SK-N-SH (cell line): ENCODE data around the gene SREBF2. TPM values are rescaled to one million over a fixed set of nuclear protein-coding genes. Genes with fewer than 3 reads are reported as not detected.

Source experiments
- CTCF ChIA-PET: fragments of 300-600, 350-600 bp; formaldehyde crosslinking; extraction: SDS; loops from one replicate; lab custom pipeline; 2021; lab: Yijun Ruan, JAX
- POLR2A ChIA-PET: fragments of 350-600 bp; sonication (Branson Sonifier 250); formaldehyde crosslinking; extraction: SDS; loops from one replicate; lab custom pipeline; 2020; ENCODE audit warnings: antibody characterized with exemption, inconsistent platforms; lab: Yijun Ruan, JAX
- DNase-seq: peaks from one replicate; pipeline ENCODE4 v3.0.0; 2012
- H2AFZ ChIP-seq: fragments of 200-600 bp; sonication (generic); 2 replicates; pipeline ENCODE4 v1.8.1; 2016; ENCODE audit warnings: antibody characterized with exemption, mild to moderate bottlenecking, low read depth
- H3F3A ChIP-seq: fragments of 200-600 bp; sonication (generic); replicated peaks from 2 replicates; pipeline ENCODE3; 2016; ENCODE audit warnings: antibody characterized with exemption, mild to moderate bottlenecking; ENCODE audit not compliant: insufficient read depth
- H3K27ac ChIP-seq, 2 experiments: fragments of 200-500 bp in 1 of 2; fragments of 200-600 bp in 1 of 2; sonication (Bioruptor generic) in 1 of 2; sonication (generic), shearing (Covaris generic) in 1 of 2; 2 replicates each; pipeline versions ENCODE4 v1.5.1 to v1.6.1; 2014 to 2016; ENCODE audit warnings: low read depth in 2 of 2, inconsistent platforms in 1 of 2, low read length in 1 of 2, mild to moderate bottlenecking in 1 of 2, mixed read lengths in 1 of 2
- H3K27me3 ChIP-seq: fragments of 200-600 bp; sonication (generic), shearing (Covaris generic); 2 replicates; pipeline ENCODE4 v1.6.1; 2016; ENCODE audit warnings: mixed run types; ENCODE audit not compliant: insufficient read depth
- H3K36me3 ChIP-seq, 2 experiments: fragments of 200-500 bp in 1 of 2; fragments of 200-600 bp in 1 of 2; sonication (Bioruptor generic) in 1 of 2; sonication (generic) in 1 of 2; replicated peaks in 1 of 2; 2 replicates each; pipeline versions ENCODE3 to v1.5.1; 2014 to 2016; ENCODE audit warnings: low read length in 1 of 2, mild to moderate bottlenecking in 1 of 2; ENCODE audit not compliant: insufficient read depth in 2 of 2, control insufficient read depth in 1 of 2
- H3K4me1 ChIP-seq, 2 experiments: fragments of 200-500 bp in 1 of 2; fragments of 200-600 bp in 1 of 2; sonication (Bioruptor generic) in 1 of 2; sonication (generic), shearing (Covaris generic) in 1 of 2; 2 replicates each; pipeline versions ENCODE4 v1.5.1 to v1.6.1; 2014 to 2016; ENCODE audit warnings: low read depth in 1 of 2, low read length in 1 of 2, mixed run types in 1 of 2; ENCODE audit not compliant: insufficient read depth in 2 of 2, control insufficient read depth in 1 of 2
- H3K4me2 ChIP-seq: fragments of 200-600 bp; sonication (generic), shearing (Covaris generic); 2 replicates; pipeline ENCODE4 v1.6.1; 2017; ENCODE audit warnings: mixed run types
- H3K4me3 ChIP-seq, 2 experiments: fragments of 200-500 bp in 1 of 2; fragments of 200-600 bp in 1 of 2; sonication (Bioruptor generic) in 1 of 2; sonication (generic), shearing (Covaris generic) in 1 of 2; 2 replicates each; pipeline versions ENCODE4 v1.5.1 to v1.8.1; 2014 to 2016; ENCODE audit warnings: low read depth in 2 of 2, inconsistent platforms in 1 of 2, low read length in 1 of 2, mild to moderate bottlenecking in 1 of 2, mixed read lengths in 1 of 2, moderate library complexity in 1 of 2
- H3K79me2 ChIP-seq: fragments of 200-600 bp; sonication (generic); 2 replicates; pipeline ENCODE4 v1.8.1; 2017; ENCODE audit warnings: mild to moderate bottlenecking; ENCODE audit not compliant: insufficient read depth
- H3K9ac ChIP-seq: fragments of 200-600 bp; sonication (generic); 2 replicates; pipeline ENCODE4 v1.6.1; 2017; ENCODE audit warnings: mixed run types
- H3K9me2 ChIP-seq: fragments of 200-600 bp; sonication (generic); 2 replicates; pipeline ENCODE4 v1.6.1; 2017; ENCODE audit warnings: mixed run types
- H3K9me3 ChIP-seq: fragments of 200-600 bp; sonication (generic); 2 replicates; pipeline ENCODE4 v1.6.1; 2017; ENCODE audit warnings: mixed run types, mild to moderate bottlenecking, moderate library complexity
- H4K20me1 ChIP-seq: fragments of 200-600 bp; sonication (generic); 2 replicates; pipeline ENCODE4 v1.6.1; 2017; ENCODE audit warnings: mild to moderate bottlenecking, mixed run types; ENCODE audit not compliant: insufficient read depth
- EP300 ChIP-seq, 2 experiments: IDR thresholded peaks; 2 replicates each; pipeline versions ENCODE4 v1.4.0 to v1.6.1; 2012; ENCODE audit warnings: borderline replicate concordance in 1 of 2, low read depth in 1 of 2, low read length in 1 of 2
- EZH2phosphoT487 ChIP-seq: fragments of 200-600 bp; sonication (generic); IDR thresholded peaks from 2 replicates; pipeline ENCODE4 v1.6.1; 2017; ENCODE audit warnings: low read depth, mixed run types, mild to moderate bottlenecking, antibody characterized with exemption, moderate library complexity, borderline replicate concordance
- FOSL2 ChIP-seq: IDR thresholded peaks from 2 replicates; pipeline ENCODE4 v1.4.0; 2012; ENCODE audit warnings: low read depth, mild to moderate bottlenecking, moderate library complexity, borderline replicate concordance
- FOXM1 ChIP-seq: IDR thresholded peaks from 2 replicates; pipeline ENCODE4 v1.4.0; 2012; ENCODE audit warnings: low read depth, mild to moderate bottlenecking
- GATA2 ChIP-seq: sonication (generic); formaldehyde crosslinking; IDR thresholded peaks from 2 replicates; pipeline ENCODE4 v1.5.0; 2020; ENCODE audit warnings: mild to moderate bottlenecking, missing genetic modification reagents
- IRF3 ChIP-seq: fragments of 150-350 bp; IDR thresholded peaks from 2 replicates; pipeline ENCODE4 v1.6.1; 2016; ENCODE audit warnings: mild to moderate bottlenecking, low read depth, low read length
- MAX ChIP-seq: IDR thresholded peaks from 2 replicates; pipeline ENCODE4 v1.4.0; 2012; ENCODE audit warnings: low read depth
- MXI1 ChIP-seq: IDR thresholded peaks from 2 replicates; pipeline ENCODE4 v1.6.1; 2012; ENCODE audit warnings: mild to moderate bottlenecking, low read depth, low read length, improper control_type of control experiment
- NFIC ChIP-seq: IDR thresholded peaks from 2 replicates; pipeline ENCODE4 v1.4.0; 2012; ENCODE audit warnings: borderline replicate concordance
- PBX3 ChIP-seq: IDR thresholded peaks from 2 replicates; pipeline ENCODE4; 2012
- TAF1 ChIP-seq: IDR thresholded peaks from 2 replicates; pipeline ENCODE4 v1.6.1; 2012; ENCODE audit warnings: low read depth, mild to moderate bottlenecking, low read length, moderate library complexity, borderline replicate concordance
- TEAD4 ChIP-seq: IDR thresholded peaks from 2 replicates; pipeline ENCODE4 v1.4.0; 2012; ENCODE audit warnings: mild to moderate bottlenecking, borderline replicate concordance; ENCODE audit not compliant: insufficient read depth
- YY1 ChIP-seq: IDR thresholded peaks from 2 replicates; pipeline ENCODE4 v1.4.0; 2012; ENCODE audit warnings: low read depth, mild to moderate bottlenecking
- WGBS: methylation state at CpG from one replicate; pipeline ENCODE4 v1.1.6; 2017; ENCODE audit warnings: low lambda C conversion rate; 5-methylcytosine and 5-hydroxymethylcytosine counted together
- polyA plus RNA-seq, 3 experiments: library from polyadenylated mRNA; depleted of rRNA; stranded (reverse); fragments of >200 nt; gene quantifications; 2 replicates each; pipeline ENCODE4 v1.2.3, GENCODE V29; 2012
- TF ChIP-seq, protein P1 (sequence below): fragments of 200-600 bp; sonication (generic); IDR thresholded peaks from 2 replicates; pipeline ENCODE4 v1.6.1; 2017; ENCODE audit warnings: antibody characterized with exemption, mild to moderate bottlenecking, moderate library complexity

Gene SREBF2
- polyA plus RNA-seq, 1 of the 3 experiments (the other 2 are of a cell fraction) = 7.5 TPM

GRCh38 chr22:41883400-41883799 is 50.5 kb downstream of the SREBF2 start:
- 100% methylated on average over 1 of the region's 2 CpGs for WGBS
- POLR2A ChIA-PET = no interaction called here
- no peak overlapping the region for H3K4me3 ChIP-seq

GRCh38 chr22:41885116-41885515 is 52.2 kb downstream of the SREBF2 start:
- no peak for DNase-seq
- H3K9ac ChIP-seq = no peak overlapping the region
- H4K20me1 ChIP-seq = no peaks in the 10 kb centered on the region
- H3K79me2 ChIP-seq = no peaks in the 10 kb centered on the region
- no peaks in the 10 kb centered on the region for H3K4me1 ChIP-seq
- ChIA-PET POLR2A (interaction anchor here (0.6 kb wide), 1 partner anchor 47 kb away, joined by 3 read pairs; no protein-coding TSS in a partner anchor), CTCF (no interaction called here)
- H3K9me3 ChIP-seq = no peaks in the 10 kb centered on the region
- no peak overlapping the region for H3K27ac ChIP-seq
- H3F3A ChIP-seq = no peaks in the 10 kb centered on the region
- H3K4me3 ChIP-seq = no peak overlapping the region
- WGBS = 100% methylated on average over 1 of the region's 2 CpGs
- H2AFZ ChIP-seq = no peak overlapping the region
- H3K9me2 ChIP-seq = no peaks in the 10 kb centered on the region
- H3K36me3 ChIP-seq = peaks cover 0 to 9% of the 10 kb centered on the region in 2 experiments
- no peak overlapping the region for H3K4me2 ChIP-seq
- TF ChIP-seq TAF1 = no peak
- no peak for TF ChIP-seq YY1
- TF ChIP-seq GATA2 (CRISPR knock-in tag) = no peak
- no peak for TF ChIP-seq FOXM1
- TF ChIP-seq MAX = no peak
- TF ChIP-seq NFIC = no peak
- TF ChIP-seq MXI1 = no peak
- H3K27me3 ChIP-seq = no peaks in the 10 kb centered on the region

More at GRCh38 chr22:41883400-41883799, 50.5 kb downstream of the SREBF2 start:
- Histone ChIP-seq H3K4me2 (no peak overlapping the region), H3K9me3 (no peaks in the 10 kb centered on the region), H3K79me2 (no peaks in the 10 kb centered on the region), H3K9ac (no peak overlapping the region), H3F3A (no peaks in the 10 kb centered on the region), H3K27me3 (no peaks in the 10 kb centered on the region), H2AFZ (no peak overlapping the region), H3K27ac (no peak overlapping the region), H3K36me3 (peaks cover 0 to 9% of the 10 kb centered on the region in 2 experiments), H3K9me2 (no peaks in the 10 kb centered on the region), H4K20me1 (no peaks in the 10 kb centered on the region), H3K4me1 (no peaks in the 10 kb centered on the region)
- CTCF ChIA-PET = no interaction called here
- TF ChIP-seq TEAD4 = no peak
- no peak for DNase-seq

DNA sequence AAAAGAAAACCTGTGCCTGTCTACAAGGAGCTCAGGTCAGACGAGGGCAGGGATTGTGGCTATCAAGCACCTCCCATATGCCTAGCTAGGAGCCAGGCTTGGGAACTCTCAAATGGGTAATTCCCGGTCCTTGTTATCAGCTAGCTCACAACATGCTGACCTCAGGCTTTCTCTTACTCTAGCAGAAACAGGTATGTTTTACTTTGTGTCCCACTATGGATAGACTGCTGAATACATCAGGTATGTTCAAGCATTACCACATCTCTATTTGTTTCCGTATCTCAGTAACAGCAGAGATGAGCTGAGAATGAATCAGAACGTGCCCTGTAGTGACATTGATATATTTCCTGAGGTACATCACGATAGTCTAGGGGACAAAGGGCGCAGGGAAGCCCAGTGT is 52.6 kb downstream of the SREBF2 start:
- H3K4me3 ChIP-seq = no peak overlapping the region
- H3K9me2 ChIP-seq = no peaks in the 10 kb centered on the region
- POLR2A ChIA-PET = interaction anchor here (0.6 kb wide), 1 partner anchor 47 kb away, joined by 3 read pairs; no protein-coding TSS in a partner anchor
- no peaks in the 10 kb centered on the region for H3K4me1 ChIP-seq
- peaks cover 0 to 9% of the 10 kb centered on the region in 2 experiments for H3K36me3 ChIP-seq
- H3K27ac ChIP-seq = no peak overlapping the region
- CTCF ChIA-PET = no interaction called here
- no peaks in the 10 kb centered on the region for H3K79me2 ChIP-seq
- H3F3A ChIP-seq = no peaks in the 10 kb centered on the region
- no peak overlapping the region for H3K9ac ChIP-seq
- no peak for DNase-seq
- H3K27me3 ChIP-seq = no peaks in the 10 kb centered on the region
- no peak overlapping the region for H2AFZ ChIP-seq
- no peaks in the 10 kb centered on the region for H4K20me1 ChIP-seq
- no peaks in the 10 kb centered on the region for H3K9me3 ChIP-seq
- no peak overlapping the region for H3K4me2 ChIP-seq
- WGBS = 75% methylated on average over 4 of the region's 6 CpGs
- no peak for TF ChIP-seq TAF1
- TF ChIP-seq PBX3 = no peak
- no peak for TF ChIP-seq FOSL2
- no peak for TF ChIP-seq FOXM1
- TF ChIP-seq, protein P1, sequence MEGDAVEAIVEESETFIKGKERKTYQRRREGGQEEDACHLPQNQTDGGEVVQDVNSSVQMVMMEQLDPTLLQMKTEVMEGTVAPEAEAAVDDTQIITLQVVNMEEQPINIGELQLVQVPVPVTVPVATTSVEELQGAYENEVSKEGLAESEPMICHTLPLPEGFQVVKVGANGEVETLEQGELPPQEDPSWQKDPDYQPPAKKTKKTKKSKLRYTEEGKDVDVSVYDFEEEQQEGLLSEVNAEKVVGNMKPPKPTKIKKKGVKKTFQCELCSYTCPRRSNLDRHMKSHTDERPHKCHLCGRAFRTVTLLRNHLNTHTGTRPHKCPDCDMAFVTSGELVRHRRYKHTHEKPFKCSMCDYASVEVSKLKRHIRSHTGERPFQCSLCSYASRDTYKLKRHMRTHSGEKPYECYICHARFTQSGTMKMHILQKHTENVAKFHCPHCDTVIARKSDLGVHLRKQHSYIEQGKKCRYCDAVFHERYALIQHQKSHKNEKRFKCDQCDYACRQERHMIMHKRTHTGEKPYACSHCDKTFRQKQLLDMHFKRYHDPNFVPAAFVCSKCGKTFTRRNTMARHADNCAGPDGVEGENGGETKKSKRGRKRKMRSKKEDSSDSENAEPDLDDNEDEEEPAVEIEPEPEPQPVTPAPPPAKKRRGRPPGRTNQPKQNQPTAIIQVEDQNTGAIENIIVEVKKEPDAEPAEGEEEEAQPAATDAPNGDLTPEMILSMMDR = no peak
- no peak for TF ChIP-seq IRF3
- no peak for TF ChIP-seq EZH2phosphoT487
- TF ChIP-seq EP300 (IDR thresholded peaks at IDR 0.05; ENCODE audit: borderline replicate concordance in 1 of 2, low read depth in 1 of 2, low read length in 1 of 2) = no peak
